GM21825 (cell line): ENCODE results near the gene SLC44A5.
"Not testable (repeated sequence)": the region's sequence is repeated elsewhere in the genome, so short reads cannot be mapped to it uniquely, and the experiment has no call there.

ENCODE experiments used
- ATAC-seq: cut with Tn5 transposase; IDR thresholded peaks from one replicate; pipeline ENCODE4 v1.9.1; 2021; ENCODE audit warnings: mild to moderate bottlenecking, moderate library complexity; ENCODE audit not compliant: unreplicated experiment

SLC44A5 gene

GRCh38 chr1:75203415-75204277, 407.3 kb downstream of the SLC44A5 start:
- ATAC-seq: peak; percentile 85

GRCh38 chr1:75202751-75203150, 408.2 kb downstream of the SLC44A5 start:
- no peak for ATAC-seq

GRCh38 chr1:75198761-75199160, 412.2 kb downstream of the SLC44A5 start:
- ATAC-seq: no peak

- ATAC-seq: no peak
Measured at GRCh38 chr1:75198163-75198562, 412.8 kb downstream of the SLC44A5 start.

- no peak for ATAC-seq
Measured at GRCh38 chr1:75188892-75189291, 422.0 kb downstream of the SLC44A5 start.

- ATAC-seq: not testable (repeated sequence)
Measured at GRCh38 chr1:75181214-75181955, 429.5 kb downstream of the SLC44A5 start.

GRCh38 chr1:75174031-75174760, 436.7 kb downstream of the SLC44A5 start:
- no peak for ATAC-seq

- no peak for ATAC-seq
Measured at GRCh38 chr1:75172556-75172955, 438.4 kb downstream of the SLC44A5 start.

GRCh38 chr1:75171876-75172275, 439.0 kb downstream of the SLC44A5 start:
- ATAC-seq: no peak

GRCh38 chr1:75170981-75171380, 439.9 kb downstream of the SLC44A5 start:
- ATAC-seq: no peak

GRCh38 chr1:75170011-75170410, 440.9 kb downstream of the SLC44A5 start:
- no peak for ATAC-seq

GRCh38 chr1:75166821-75167220, 444.1 kb downstream of the SLC44A5 start:
- ATAC-seq: no peak

- ATAC-seq: no peak
Measured at GRCh38 chr1:75165264-75165663, 445.6 kb downstream of the SLC44A5 start.

- no peak for ATAC-seq
Measured at GRCh38 chr1:75159154-75159553, 451.8 kb downstream of the SLC44A5 start.
